Osteoblast (primary cell): ENCODE data around the gene SLX9. TPM values are rescaled to one million over a fixed set of nuclear protein-coding genes. Genes with fewer than 3 reads are reported as not detected.
A peak's percentile ranks its signal among the peaks of the same experiment; 100 is the strongest.

Source experiments
- DNase-seq: peaks from one replicate; pipeline ENCODE4 v3.0.0; 2011; ENCODE audit warnings: low spot score, mixed read lengths; ENCODE audit not compliant: insufficient read length; ENCODE audit errors: missing footprints
- H2AFZ ChIP-seq: 2 replicates; pipeline ENCODE4 v1.6.0; 2011; ENCODE audit warnings: mild to moderate bottlenecking, low read length
- H3K27ac ChIP-seq: 2 replicates; pipeline ENCODE4 v1.5.1; 2011; ENCODE audit warnings: mild to moderate bottlenecking, low read depth, low read length, moderate library complexity
- H3K27me3 ChIP-seq: 2 replicates; pipeline ENCODE4 v1.6.0; 2012; ENCODE audit warnings: mild to moderate bottlenecking, control low read depth, inconsistent platforms, low read length, moderate library complexity; ENCODE audit not compliant: insufficient read depth
- H3K36me3 ChIP-seq: 2 replicates; pipeline ENCODE4 v1.5.1; 2011; ENCODE audit warnings: mild to moderate bottlenecking, low read length, control low read depth, moderate library complexity; ENCODE audit not compliant: insufficient read depth
- H3K4me1 ChIP-seq: 2 replicates; pipeline ENCODE4 v1.5.1; 2011; ENCODE audit warnings: mild to moderate bottlenecking, low read length, control low read depth, moderate library complexity; ENCODE audit not compliant: insufficient read depth
- H3K4me2 ChIP-seq: 2 replicates; pipeline ENCODE4 v1.6.0; 2011; ENCODE audit warnings: mild to moderate bottlenecking, low read length; ENCODE audit not compliant: insufficient read depth
- H3K4me3 ChIP-seq: fragments of 200-600 bp; sonication (generic); 3 replicates; pipeline ENCODE4 v1.5.1; 2012; ENCODE audit warnings: mild to moderate bottlenecking, low read length, inconsistent platforms; ENCODE audit not compliant: insufficient read depth
- H3K79me2 ChIP-seq: 2 replicates; pipeline ENCODE4 v1.6.0; 2012; ENCODE audit warnings: mild to moderate bottlenecking, low read length, control low read depth, inconsistent platforms; ENCODE audit not compliant: insufficient read depth
- H3K9me3 ChIP-seq: 2 replicates; pipeline ENCODE4 v1.5.1; 2011; ENCODE audit warnings: low read depth, low read length, control low read depth
- H4K20me1 ChIP-seq: 2 replicates; pipeline ENCODE4 v1.6.0; 2012; ENCODE audit warnings: mild to moderate bottlenecking, low read length, control low read depth; ENCODE audit not compliant: insufficient read depth
- CTCF ChIP-seq: IDR thresholded peaks from 2 replicates; pipeline ENCODE4 v1.5.1; 2011; ENCODE audit warnings: mild to moderate bottlenecking, low read depth, low read length, moderate library complexity; ENCODE audit errors: extremely low read depth
- total RNA-seq: library from RNA; depleted of rRNA; stranded (reverse); fragments of >200 nt; gene quantifications from 2 replicates; pipeline ENCODE4 v1.2.3, GENCODE V29; 2012

The SLX9 gene
- total RNA-seq, 1 donor, result 9.4 TPM

GRCh38 chr21:44967082-44968047, 27.5 kb downstream of the SLX9 start:
- Histone ChIP-seq H3K4me3 (no peak overlapping the region), H3K27ac (no peak overlapping the region), H2AFZ (no peak overlapping the region), H3K36me3 (peaks cover 17% of the 10 kb centered on the region), H3K4me2 (no peak overlapping the region), H3K9me3 (no peaks in the 10 kb centered on the region), H3K4me1 (peaks cover 35% of the 10 kb centered on the region), H3K79me2 (peaks cover 24% of the 10 kb centered on the region), H4K20me1 (peaks cover 11% of the 10 kb centered on the region), H3K27me3 (no peaks in the 10 kb centered on the region)
- no peak for DNase-seq
- TF ChIP-seq CTCF, result no peak

- Histone ChIP-seq H3K4me2 (no peak overlapping the region), H3K4me3 (no peak overlapping the region), H3K27me3 (no peaks in the 10 kb centered on the region), H3K27ac (peak overlapping the region; percentile 12), H3K36me3 (peaks cover 17% of the 10 kb centered on the region), H4K20me1 (peaks cover 11% of the 10 kb centered on the region), H3K79me2 (peaks cover 19% of the 10 kb centered on the region), H3K4me1 (peaks cover 25% of the 10 kb centered on the region), H3K9me3 (no peaks in the 10 kb centered on the region), H2AFZ (no peak overlapping the region)
- DNase-seq, result no peak
- no peak for TF ChIP-seq CTCF
These were observed 29.3 kb downstream of the SLX9 start for GRCh38 chr21:44969066-44969670.

GRCh38 chr21:44969931-44970755, 30.3 kb downstream of the SLX9 start:
- H3K4me3 ChIP-seq, result no peak overlapping the region
- peak overlapping the region; percentile 12 for H3K27ac ChIP-seq
- H3K9me3 ChIP-seq, result no peaks in the 10 kb centered on the region
- peaks cover 11% of the 10 kb centered on the region for H4K20me1 ChIP-seq
- H3K27me3 ChIP-seq, result no peaks in the 10 kb centered on the region
- H3K4me2 ChIP-seq, result peak overlapping the region; percentile 10
- DNase-seq, result peak; percentile 78
- no peak for TF ChIP-seq CTCF
- H3K36me3 ChIP-seq, result peaks cover 17% of the 10 kb centered on the region
- peaks cover 13% of the 10 kb centered on the region for H3K79me2 ChIP-seq
- peaks cover 20% of the 10 kb centered on the region for H3K4me1 ChIP-seq
- no peak overlapping the region for H2AFZ ChIP-seq
